Gastroesophageal sphincter (tissue), 3 donors: Measurements from ENCODE around the gene SMPD3.

ENCODE experiments used
- CTCF ChIP-seq, 4 experiments: fragments of 200-600 bp in 2 of 4; fragments of 450-650 bp in 2 of 4; sonication (generic) in 1 of 4; IDR thresholded peaks; one replicate each; pipeline ENCODE4 v1.5.1; 2017 to 2019; ENCODE audit warnings: antibody characterized with exemption in 4 of 4, mild to moderate bottlenecking in 2 of 4, moderate library complexity in 2 of 4
- EP300 ChIP-seq: sonication (generic); formaldehyde crosslinking; IDR thresholded peaks from one replicate; pipeline ENCODE4 v1.6.1; 2017; ENCODE audit warnings: antibody characterized with exemption, mild to moderate bottlenecking
- POLR2A ChIP-seq, 2 donors: fragments of 450-650 bp; IDR thresholded peaks; one replicate each; pipeline ENCODE4 v1.6.1; 2017; ENCODE audit warnings: antibody characterized with exemption in 2 of 2, mild to moderate bottlenecking in 2 of 2, moderate library complexity in 1 of 2
- POLR2AphosphoS5 ChIP-seq: sonication (generic); formaldehyde crosslinking; IDR thresholded peaks from one replicate; pipeline ENCODE4 v1.6.1; 2017; ENCODE audit warnings: antibody characterized with exemption

- TF ChIP-seq POLR2AphosphoS5 (no peak), CTCF (IDR thresholded peaks at IDR 0.05) (no peak), POLR2A (IDR thresholded peaks at IDR 0.05) (no peak), EP300 (no peak)
These were observed 72.3 kb downstream of the SMPD3 start for GRCh38 chr16:68375801-68376536.
